Lung microvascular endothelial cell (primary cell): Measurements from ENCODE around the gene ZDHHC1. TPM values are rescaled to one million over a fixed set of nuclear protein-coding genes. Genes with fewer than 3 reads are reported as not detected.
"Not testable (repeated sequence)": the region's sequence is repeated elsewhere in the genome, so short reads cannot be mapped to it uniquely, and the experiment has no call there.

Experiments used
- DNase-seq, 2 donors: peaks; one replicate each; pipeline versions ENCODE4 v3.0.0 to v3.0.0-alpha.2; 2010; ENCODE audit warnings: low read depth in 2 of 2
- total RNA-seq: library from RNA; depleted of rRNA; stranded (reverse); fragments of >200 nt; gene quantifications from 2 replicates; pipeline ENCODE4 v1.2.1, GENCODE V29; 2014

ZDHHC1 gene
- total RNA-seq, 1 donor from 2014 or later = 2.6 TPM

- peak in 1 of 2 donors; percentile 29 for DNase-seq
These were observed 21.8 kb downstream of the ZDHHC1 start for GRCh38 chr16:67394155-67395104.

GRCh38 chr16:67393788-67394154 is 22.5 kb downstream of the ZDHHC1 start:
- no peak for DNase-seq

GRCh38 chr16:67393111-67393787 is 23.0 kb downstream of the ZDHHC1 start, which contains the start of gene TPPP3:
TPPP3 (minus strand) TSS chr16:67393498; CDS start chr16:67391111, 2,387 bp downstream.
- peak; percentile 84 to 89 for DNase-seq

GRCh38 chr16:67392301-67393059 is 23.8 kb downstream of the ZDHHC1 start:
- no peak for DNase-seq

- DNase-seq = no peak
These were observed 24.6 kb downstream of the ZDHHC1 start for GRCh38 chr16:67391424-67392300.

GRCh38 chr16:67390816-67391423 is 25.4 kb downstream of the ZDHHC1 start:
- no peak for DNase-seq

GRCh38 chr16:67389911-67390815 is 26.1 kb downstream of the ZDHHC1 start:
- DNase-seq = no peak

GRCh38 chr16:67388591-67388990 is 27.7 kb downstream of the ZDHHC1 start:
- no peak for DNase-seq

- DNase-seq = no peak
These were observed 28.1 kb downstream of the ZDHHC1 start for GRCh38 chr16:67388191-67388590.

- no peak for DNase-seq
These were observed 28.7 kb downstream of the ZDHHC1 start for GRCh38 chr16:67387479-67388079.

- no peak for DNase-seq
These were observed 29.3 kb downstream of the ZDHHC1 start for GRCh38 chr16:67386861-67387455.

- DNase-seq = peak; percentile 48 to 93
These were observed 31.3 kb downstream of the ZDHHC1 start for GRCh38 chr16:67384778-67385510.

- DNase-seq = no peak
These were observed 33.0 kb downstream of the ZDHHC1 start for GRCh38 chr16:67383284-67383683.

- DNase-seq = no peak
These were observed 37.6 kb downstream of the ZDHHC1 start for GRCh38 chr16:67378642-67379041.

GRCh38 chr16:67376012-67376411 is 40.3 kb downstream of the ZDHHC1 start:
- not testable (repeated sequence) for DNase-seq

- DNase-seq = peak; percentile 39 to 62
These were observed 43.6 kb downstream of the ZDHHC1 start for GRCh38 chr16:67372664-67373063.

- DNase-seq = no peak
These were observed 45.6 kb downstream of the ZDHHC1 start for GRCh38 chr16:67370661-67371060.
